ENCODE data around the gene FANCC.

GRCh38 chr9:95088421-95089161, 228.9 kb downstream of the FANCC start:
- TF ChIP-seq CTCF (IDR thresholded peaks at IDR 0.05) (no peak), POLR2A (IDR thresholded peaks at IDR 0.05) (no peak)
